ENCODE results near the gene PODN.

Gene PODN

GRCh38 chr1:53047737-53048736 lies 14.0 kb upstream of the PODN start:
- H3K36me3 ChIP-seq (ENCODE audit: insufficient read depth, low read length): peaks cover 31% of the 10 kb centered on the region; the same call in 1 of the 2 replicates
- H3K79me2 ChIP-seq (ENCODE audit: insufficient read depth, low read length): no peaks in the 10 kb centered on the region
- no peaks in the 10 kb centered on the region for H3K27me3 ChIP-seq (ENCODE audit: insufficient read depth, low read length, poor library complexity)
- H3K4me1 ChIP-seq (ENCODE audit: insufficient read depth, low read length): no peaks in the 10 kb centered on the region
- no peak overlapping the region for H2AFZ ChIP-seq (ENCODE audit: low read depth, low read length)
- H3K4me2 ChIP-seq (ENCODE audit: insufficient read depth, low read length): no peak overlapping the region
- ATAC-seq (ENCODE audit: insufficient read depth, low read depth) (peak; percentile 70), DNase-seq (peak; percentile 40)
- no peaks in the 10 kb centered on the region for H3K9me3 ChIP-seq (ENCODE audit: insufficient read depth, low read length, severe bottlenecking)
- no peak for TF ChIP-seq EZH2 (IDR thresholded peaks at IDR 0.05; ENCODE audit: borderline replicate concordance, low read depth, low read length, severe bottlenecking)
- TF ChIP-seq, protein P1, sequence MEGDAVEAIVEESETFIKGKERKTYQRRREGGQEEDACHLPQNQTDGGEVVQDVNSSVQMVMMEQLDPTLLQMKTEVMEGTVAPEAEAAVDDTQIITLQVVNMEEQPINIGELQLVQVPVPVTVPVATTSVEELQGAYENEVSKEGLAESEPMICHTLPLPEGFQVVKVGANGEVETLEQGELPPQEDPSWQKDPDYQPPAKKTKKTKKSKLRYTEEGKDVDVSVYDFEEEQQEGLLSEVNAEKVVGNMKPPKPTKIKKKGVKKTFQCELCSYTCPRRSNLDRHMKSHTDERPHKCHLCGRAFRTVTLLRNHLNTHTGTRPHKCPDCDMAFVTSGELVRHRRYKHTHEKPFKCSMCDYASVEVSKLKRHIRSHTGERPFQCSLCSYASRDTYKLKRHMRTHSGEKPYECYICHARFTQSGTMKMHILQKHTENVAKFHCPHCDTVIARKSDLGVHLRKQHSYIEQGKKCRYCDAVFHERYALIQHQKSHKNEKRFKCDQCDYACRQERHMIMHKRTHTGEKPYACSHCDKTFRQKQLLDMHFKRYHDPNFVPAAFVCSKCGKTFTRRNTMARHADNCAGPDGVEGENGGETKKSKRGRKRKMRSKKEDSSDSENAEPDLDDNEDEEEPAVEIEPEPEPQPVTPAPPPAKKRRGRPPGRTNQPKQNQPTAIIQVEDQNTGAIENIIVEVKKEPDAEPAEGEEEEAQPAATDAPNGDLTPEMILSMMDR (IDR thresholded peaks at IDR 0.05; ENCODE audit: borderline replicate concordance, extremely low read depth, low read length, poor library complexity, severe bottlenecking): no peak
- H4K20me1 ChIP-seq (ENCODE audit: insufficient read depth, low read length): no peaks in the 10 kb centered on the region
- no peak overlapping the region for H3K4me3 ChIP-seq (ENCODE audit: low read depth in 1 of 2, low read length in 2 of 2)
- H3K9ac ChIP-seq (ENCODE audit: low read depth, low read length): no peak overlapping the region
- H3K27ac ChIP-seq (ENCODE audit: low read length): 0 out of 2 replicates have a peak overlapping the region, but pooled peaks have one; percentile 4

DNA sequence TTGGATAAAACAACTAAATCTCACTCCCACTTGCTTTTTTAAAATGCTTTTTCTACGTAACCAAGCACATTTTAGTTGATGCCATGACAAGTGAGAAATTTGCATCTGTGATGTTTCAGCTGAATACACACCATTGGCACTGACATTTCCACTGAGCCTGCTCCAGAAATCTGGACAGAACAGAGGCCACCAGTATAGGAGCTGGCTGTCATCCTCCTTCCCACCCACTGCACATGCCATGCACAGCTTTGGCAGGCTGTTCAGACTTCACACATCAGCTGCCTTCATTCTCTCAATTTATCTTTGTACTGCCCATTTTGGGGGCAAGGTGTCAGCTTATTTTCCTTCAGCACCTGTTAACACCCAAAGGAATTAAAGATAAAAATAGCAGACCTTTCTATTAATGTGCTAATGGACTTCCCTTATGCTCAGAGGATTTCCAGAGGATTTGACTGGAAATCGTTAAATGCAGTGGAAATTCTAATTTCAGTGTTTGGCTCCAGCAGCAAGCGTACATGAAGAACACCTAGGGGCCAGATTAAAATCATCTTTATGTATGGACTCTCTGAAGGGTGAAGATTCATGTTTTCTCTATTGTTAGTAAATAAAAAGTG lies 12.9 kb upstream of the PODN start:
- no peaks in the 10 kb centered on the region for H3K9me3 ChIP-seq (ENCODE audit: insufficient read depth, low read length, severe bottlenecking)
- no peak for ATAC-seq (ENCODE audit: insufficient read depth, low read depth)
- no peaks in the 10 kb centered on the region for H3K27me3 ChIP-seq (ENCODE audit: insufficient read depth, low read length, poor library complexity)
- DNase-seq: no peak
- no peaks in the 10 kb centered on the region for H3K4me1 ChIP-seq (ENCODE audit: insufficient read depth, low read length)
- no peak overlapping the region for H3K9ac ChIP-seq (ENCODE audit: low read depth, low read length)
- TF ChIP-seq, protein P1 (IDR thresholded peaks at IDR 0.05; ENCODE audit: borderline replicate concordance, extremely low read depth, low read length, poor library complexity, severe bottlenecking): no peak
- no peak for TF ChIP-seq EZH2 (IDR thresholded peaks at IDR 0.05; ENCODE audit: borderline replicate concordance, low read depth, low read length, severe bottlenecking)
- H4K20me1 ChIP-seq (ENCODE audit: insufficient read depth, low read length): no peaks in the 10 kb centered on the region
- no peaks in the 10 kb centered on the region for H3K79me2 ChIP-seq (ENCODE audit: insufficient read depth, low read length)
- peaks cover 36% of the 10 kb centered on the region; the same call in 1 of the 2 replicates for H3K36me3 ChIP-seq (ENCODE audit: insufficient read depth, low read length)
- H3K4me2 ChIP-seq (ENCODE audit: insufficient read depth, low read length): no peak overlapping the region
- no peak overlapping the region for H3K27ac ChIP-seq (ENCODE audit: low read length)
- no peak overlapping the region for H3K4me3 ChIP-seq (ENCODE audit: low read depth in 1 of 2, low read length in 2 of 2)
- H2AFZ ChIP-seq (ENCODE audit: low read depth, low read length): no peak overlapping the region

- Histone ChIP-seq H2AFZ (ENCODE audit: low read depth, low read length) (no peak overlapping the region), H4K20me1 (ENCODE audit: insufficient read depth, low read length) (no peaks in the 10 kb centered on the region), H3K36me3 (ENCODE audit: insufficient read depth, low read length) (peaks cover 36% of the 10 kb centered on the region; the same call in 1 of the 2 replicates), H3K4me3 (ENCODE audit: low read depth in 1 of 2, low read length in 2 of 2) (no peak overlapping the region), H3K9me3 (ENCODE audit: insufficient read depth, low read length, severe bottlenecking) (no peaks in the 10 kb centered on the region), H3K79me2 (ENCODE audit: insufficient read depth, low read length) (no peaks in the 10 kb centered on the region), H3K4me2 (ENCODE audit: insufficient read depth, low read length) (no peak overlapping the region), H3K27me3 (ENCODE audit: insufficient read depth, low read length, poor library complexity) (no peaks in the 10 kb centered on the region), H3K9ac (ENCODE audit: low read depth, low read length) (no peak overlapping the region), H3K27ac (ENCODE audit: low read length) (no peak overlapping the region), H3K4me1 (ENCODE audit: insufficient read depth, low read length) (no peaks in the 10 kb centered on the region)
- ATAC-seq (ENCODE audit: insufficient read depth, low read depth) (no peak), DNase-seq (no peak)
- no peak for TF ChIP-seq EZH2 (IDR thresholded peaks at IDR 0.05; ENCODE audit: borderline replicate concordance, low read depth, low read length, severe bottlenecking)
- TF ChIP-seq, protein P1 (IDR thresholded peaks at IDR 0.05; ENCODE audit: borderline replicate concordance, extremely low read depth, low read length, poor library complexity, severe bottlenecking): no peak
These were observed 12.4 kb upstream of the PODN start for GRCh38 chr1:53049574-53049967.
